ENCODE measurements around the gene OBI1.
A peak's percentile ranks its signal among the peaks of the same experiment; 100 is the strongest.
"Not testable (repeated sequence)": the region's sequence is repeated elsewhere in the genome, so short reads cannot be mapped to it uniquely, and the experiment has no call there.

The OBI1 gene

GRCh38 chr13:78658630-78659449, at the start of gene OBI1:
OBI1 (minus strand) TSS chr13:78659155; CDS start chr13:78659120, 35 bp downstream.
- peak; percentile 43 for DNase-seq

- no peak for DNase-seq
Observed at GRCh38 chr13:78701383-78701782, 42.4 kb upstream of the OBI1 start.

GRCh38 chr13:78700121-78700910, 41.4 kb upstream of the OBI1 start:
- DNase-seq = no peak

- no peak for DNase-seq
Observed at GRCh38 chr13:78689011-78689410, 30.1 kb upstream of the OBI1 start.

GRCh38 chr13:78686461-78686860, 27.5 kb upstream of the OBI1 start:
- DNase-seq = no peak

GRCh38 chr13:78680576-78681350, 21.8 kb upstream of the OBI1 start:
- DNase-seq = peak; percentile 49

- peak; percentile 50 for DNase-seq
Observed at GRCh38 chr13:78680115-78680561, 21.2 kb upstream of the OBI1 start.

- DNase-seq = no peak
Observed at GRCh38 chr13:78679329-78679728, 20.4 kb upstream of the OBI1 start.

- no peak for DNase-seq
Observed at GRCh38 chr13:78675112-78675511, 16.2 kb upstream of the OBI1 start.

- no peak for DNase-seq
Observed at GRCh38 chr13:78674638-78675037, 15.7 kb upstream of the OBI1 start.

GRCh38 chr13:78662467-78662866, 3.5 kb upstream of the OBI1 start:
- no peak for DNase-seq

GRCh38 chr13:78660495-78660857, 1.5 kb upstream of the OBI1 start:
- no peak for DNase-seq

- DNase-seq = no peak
Observed at GRCh38 chr13:78659732-78660494, 958 bp upstream of the OBI1 start.

- no peak for DNase-seq
Observed at GRCh38 chr13:78659450-78659730, 435 bp upstream of the OBI1 start.

- no peak for DNase-seq
Observed at GRCh38 chr13:78657699-78658629, 991 bp downstream of the OBI1 start.

- no peak for DNase-seq
Observed at GRCh38 chr13:78655906-78656305, 3.0 kb downstream of the OBI1 start.

GRCh38 chr13:78655007-78655406, 3.9 kb downstream of the OBI1 start:
- DNase-seq = no peak

GRCh38 chr13:78652651-78653050, 6.3 kb downstream of the OBI1 start:
- DNase-seq = no peak

- no peak for DNase-seq
Observed at GRCh38 chr13:78650717-78651083, 8.3 kb downstream of the OBI1 start.

GRCh38 chr13:78649997-78650716, 8.8 kb downstream of the OBI1 start:
- no peak for DNase-seq

GRCh38 chr13:78647109-78647678, 11.8 kb downstream of the OBI1 start:
- DNase-seq = not testable (repeated sequence)

Data from DMS 273 treated with DMSO at 0.1 percent for 48 hours (cell line).